Mesenteric fat pad (tissue), 1 donor: ENCODE data around the gene FREM1. TPM values are rescaled to one million over a fixed set of nuclear protein-coding genes. Genes with fewer than 3 reads are reported as not detected.

ENCODE experiments used
- DNase-seq: peaks from one replicate; pipeline ENCODE4 v3.0.0-alpha.2; 2020; ENCODE audit warnings: low spot score
- total RNA-seq: library from RNA; stranded (reverse); fragmentation: NEBNext Ultra II Directional; extraction: Animal tissue kit (Norgen Biotek cat#: 25700); gene quantifications from one replicate; pipeline ENCODE4 v1.2.1, GENCODE V29; 2021
- donor health status: DM: yes; HTN: yes; CAD: no.

FREM1 gene
- total RNA-seq, 1 donor from 2014 or later: 6.4 TPM

GRCh38 chr9:14869671-14870070 lies 40.6 kb downstream of the FREM1 start:
- no peak for DNase-seq

GRCh38 chr9:14868772-14869583 lies 41.2 kb downstream of the FREM1 start:
- DNase-seq: no peak

- DNase-seq: no peak
Observed at GRCh38 chr9:14868418-14868771, 41.8 kb downstream of the FREM1 start.

GRCh38 chr9:14866200-14866749 lies 44.0 kb downstream of the FREM1 start:
- DNase-seq: no peak

- no peak for DNase-seq
Observed at GRCh38 chr9:14864309-14864708, 45.9 kb downstream of the FREM1 start.

GRCh38 chr9:14863402-14863801 lies 46.8 kb downstream of the FREM1 start:
- DNase-seq: no peak

- DNase-seq: no peak
Observed at GRCh38 chr9:14857449-14858305, 52.6 kb downstream of the FREM1 start.

- no peak for DNase-seq
Observed at GRCh38 chr9:14849851-14850250, 60.4 kb downstream of the FREM1 start.

GRCh38 chr9:14849296-14849695 lies 60.9 kb downstream of the FREM1 start:
- no peak for DNase-seq

GRCh38 chr9:14846871-14847311 lies 63.3 kb downstream of the FREM1 start:
- DNase-seq: no peak

- DNase-seq: no peak
Observed at GRCh38 chr9:14843163-14843562, 67.1 kb downstream of the FREM1 start.

- no peak for DNase-seq
Observed at GRCh38 chr9:14842269-14842668, 68.0 kb downstream of the FREM1 start.

- no peak for DNase-seq
Observed at GRCh38 chr9:14838701-14839100, 71.5 kb downstream of the FREM1 start.

- DNase-seq: no peak
Observed at GRCh38 chr9:14836885-14837284, 73.3 kb downstream of the FREM1 start.

GRCh38 chr9:14831661-14832060 lies 78.6 kb downstream of the FREM1 start:
- no peak for DNase-seq

GRCh38 chr9:14831074-14831473 lies 79.2 kb downstream of the FREM1 start:
- DNase-seq: no peak

GRCh38 chr9:14830057-14830456 lies 80.2 kb downstream of the FREM1 start:
- no peak for DNase-seq

- DNase-seq: no peak
Observed at GRCh38 chr9:14829204-14829603, 81.0 kb downstream of the FREM1 start.

GRCh38 chr9:14827805-14828204 lies 82.4 kb downstream of the FREM1 start:
- DNase-seq: no peak

- no peak for DNase-seq
Observed at GRCh38 chr9:14824481-14824880, 85.7 kb downstream of the FREM1 start.

- DNase-seq: no peak
Observed at GRCh38 chr9:14823800-14824199, 86.4 kb downstream of the FREM1 start.

- no peak for DNase-seq
Observed at GRCh38 chr9:14822666-14823065, 87.6 kb downstream of the FREM1 start.
